IMR-90 (cell line): ENCODE results near the gene IL5RA.

Source experiments
- FOS ChIP-seq: fragments of 150-350 bp; IDR thresholded peaks from 2 replicates; pipeline ENCODE4 v1.6.1; 2016; ENCODE audit warnings: low read depth, low read length
- NFE2L2 ChIP-seq: fragments of 150-350 bp; IDR thresholded peaks from 2 replicates; pipeline ENCODE4 v1.6.1; 2016; ENCODE audit warnings: low read depth, mild to moderate bottlenecking, low read length
- RAD21 ChIP-seq: IDR thresholded peaks from 2 replicates; pipeline ENCODE4 v1.6.1; 2012; ENCODE audit warnings: low read length, improper control_type of control experiment
- TF ChIP-seq, protein P1 (sequence below): conservative IDR thresholded peaks from 2 replicates; pipeline ENCODE4 v1.5.1; 2012; ENCODE audit warnings: mild to moderate bottlenecking, low read depth, low read length, improper control_type of control experiment

DNA sequence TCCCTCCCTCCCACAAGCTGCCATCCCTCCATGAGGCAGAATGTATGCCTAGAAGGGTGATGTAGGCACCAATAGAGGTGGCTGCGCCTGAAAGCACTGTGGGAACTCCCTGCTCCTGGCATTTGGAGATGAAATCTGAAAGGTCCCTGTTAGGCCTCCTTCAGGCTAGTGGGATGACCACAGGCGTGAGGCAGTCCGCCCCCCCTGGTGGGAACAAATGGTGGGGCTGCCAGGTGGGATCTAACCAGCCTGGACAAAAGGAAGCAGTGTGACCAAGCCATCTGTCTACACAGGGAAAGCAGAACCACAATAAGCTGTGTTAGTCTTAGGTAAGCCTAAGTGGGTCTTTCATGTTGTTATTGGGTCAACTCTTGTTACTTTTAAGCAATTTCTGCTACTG, 25.3 kb downstream of the IL5RA start:
- TF ChIP-seq, protein P1, sequence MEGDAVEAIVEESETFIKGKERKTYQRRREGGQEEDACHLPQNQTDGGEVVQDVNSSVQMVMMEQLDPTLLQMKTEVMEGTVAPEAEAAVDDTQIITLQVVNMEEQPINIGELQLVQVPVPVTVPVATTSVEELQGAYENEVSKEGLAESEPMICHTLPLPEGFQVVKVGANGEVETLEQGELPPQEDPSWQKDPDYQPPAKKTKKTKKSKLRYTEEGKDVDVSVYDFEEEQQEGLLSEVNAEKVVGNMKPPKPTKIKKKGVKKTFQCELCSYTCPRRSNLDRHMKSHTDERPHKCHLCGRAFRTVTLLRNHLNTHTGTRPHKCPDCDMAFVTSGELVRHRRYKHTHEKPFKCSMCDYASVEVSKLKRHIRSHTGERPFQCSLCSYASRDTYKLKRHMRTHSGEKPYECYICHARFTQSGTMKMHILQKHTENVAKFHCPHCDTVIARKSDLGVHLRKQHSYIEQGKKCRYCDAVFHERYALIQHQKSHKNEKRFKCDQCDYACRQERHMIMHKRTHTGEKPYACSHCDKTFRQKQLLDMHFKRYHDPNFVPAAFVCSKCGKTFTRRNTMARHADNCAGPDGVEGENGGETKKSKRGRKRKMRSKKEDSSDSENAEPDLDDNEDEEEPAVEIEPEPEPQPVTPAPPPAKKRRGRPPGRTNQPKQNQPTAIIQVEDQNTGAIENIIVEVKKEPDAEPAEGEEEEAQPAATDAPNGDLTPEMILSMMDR, result no peak
- TF ChIP-seq NFE2L2 (no peak), FOS (no peak), RAD21 (no peak)
